Activated T-helper 17 cell treated with anti-CD3 and anti-CD28 coated beads, Interleukin-2, amount 50 U/mL, for 72 hours (primary cell): ENCODE results near the gene ECSCR. TPM values are rescaled to one million over a fixed set of nuclear protein-coding genes. Genes with fewer than 3 reads are reported as not detected.
A peak's percentile ranks its signal among the peaks of the same experiment; 100 is the strongest.
"Not testable (repeated sequence)": the region's sequence is repeated elsewhere in the genome, so short reads cannot be mapped to it uniquely, and the experiment has no call there.

Source experiments
- ATAC-seq: fragments of 150-1000 bp; cut with Tn5 transposase; replicated peaks from 2 replicates; pipeline ENCODE4 v1.10.0; 2021; ENCODE audit warnings: mild to moderate bottlenecking, moderate library complexity
- H3K27ac Mint-ChIP-seq: one replicate; pipeline ENCODE4 v1.8.0; 2022; ENCODE audit warnings: mixed read lengths
- H3K27me3 Mint-ChIP-seq: one replicate; pipeline ENCODE4 v1.8.0; 2022; ENCODE audit warnings: mixed read lengths
- H3K36me3 Mint-ChIP-seq: one replicate; pipeline ENCODE4 v1.8.0; 2022; ENCODE audit warnings: low read depth, mild to moderate bottlenecking, mixed read lengths
- H3K4me1 Mint-ChIP-seq: one replicate; pipeline ENCODE4 v1.8.0; 2022; ENCODE audit warnings: mixed read lengths
- H3K4me3 Mint-ChIP-seq: one replicate; pipeline ENCODE4 v1.8.0; 2022; ENCODE audit warnings: mild to moderate bottlenecking, mixed read lengths
- H3K9me3 Mint-ChIP-seq: one replicate; pipeline ENCODE4 v1.8.0; 2022; ENCODE audit warnings: mixed read lengths
- total RNA-seq, 2 donors: library from RNA; stranded (reverse); gene quantifications; one replicate each; pipeline ENCODE4 v1.2.3, GENCODE V29; 2022

Gene ECSCR
- 1 to 10 TPM; 3.3 to 4.1 TPM for total RNA-seq

- H3K36me3 Mint-ChIP-seq, result peaks cover 5% of the 10 kb centered on the region
- H3K9me3 Mint-ChIP-seq, result no peaks in the 10 kb centered on the region
- ATAC-seq, result no peak
- peaks cover 21% of the 10 kb centered on the region for H3K4me1 Mint-ChIP-seq
- peak within 1 kb of the TSS; percentile 96 for H3K27ac Mint-ChIP-seq
- H3K4me3 Mint-ChIP-seq, result no peak within 1 kb of the TSS
- no peaks in the 10 kb centered on the region for H3K27me3 Mint-ChIP-seq
Measured at GRCh38 chr5:139462586-139463276, at the start of gene ECSCR. TSS of gene ECSCR (minus strand) at chr5:139462743. CDS start at chr5:139462670, 73 bp downstream.

- H3K4me3 Mint-ChIP-seq, H3K4me1 Mint-ChIP-seq, H3K27ac Mint-ChIP-seq, H3K36me3 Mint-ChIP-seq, H3K27me3 Mint-ChIP-seq, ATAC-seq, H3K9me3 Mint-ChIP-seq: not testable (repeated sequence)
Measured at GRCh38 chr5:139504722-139505121, 42.2 kb upstream of the ECSCR start.

GRCh38 chr5:139503879-139504278 lies 41.3 kb upstream of the ECSCR start:
- not testable (repeated sequence) for H3K27ac Mint-ChIP-seq, H3K4me1 Mint-ChIP-seq, H3K9me3 Mint-ChIP-seq, H3K4me3 Mint-ChIP-seq, H3K36me3 Mint-ChIP-seq, H3K27me3 Mint-ChIP-seq, ATAC-seq

- H3K27ac Mint-ChIP-seq, H3K4me1 Mint-ChIP-seq, ATAC-seq, H3K36me3 Mint-ChIP-seq, H3K9me3 Mint-ChIP-seq, H3K4me3 Mint-ChIP-seq, H3K27me3 Mint-ChIP-seq: not testable (repeated sequence)
Measured at GRCh38 chr5:139503036-139503817, 40.7 kb upstream of the ECSCR start.

GRCh38 chr5:139501381-139501780 lies 38.8 kb upstream of the ECSCR start:
- H3K4me1 Mint-ChIP-seq, result no peaks in the 10 kb centered on the region
- no peaks in the 10 kb centered on the region for H3K27me3 Mint-ChIP-seq
- no peak for ATAC-seq

GRCh38 chr5:139495638-139496435 lies 33.3 kb upstream of the ECSCR start:
- H3K4me1 Mint-ChIP-seq, result peaks cover 13% of the 10 kb centered on the region
- no peaks in the 10 kb centered on the region for H3K27me3 Mint-ChIP-seq
- H3K9me3 Mint-ChIP-seq, result no peaks in the 10 kb centered on the region
- peak overlapping the region; percentile 78 for H3K27ac Mint-ChIP-seq
- H3K4me3 Mint-ChIP-seq, result peak overlapping the region; percentile 15
- no peaks in the 10 kb centered on the region for H3K36me3 Mint-ChIP-seq
- ATAC-seq, result peak; percentile 93

More at GRCh38 chr5:139501381-139501780, 38.8 kb upstream of the ECSCR start:
- Mint-ChIP-seq H3K36me3 (no peaks in the 10 kb centered on the region), H3K4me3 (no peak overlapping the region), H3K27ac (no peak overlapping the region), H3K9me3 (no peaks in the 10 kb centered on the region)

- H3K27ac Mint-ChIP-seq, result peak overlapping the region; percentile 78
- H3K36me3 Mint-ChIP-seq, result no peaks in the 10 kb centered on the region
- no peak overlapping the region for H3K4me3 Mint-ChIP-seq
- H3K27me3 Mint-ChIP-seq, result no peaks in the 10 kb centered on the region
- peaks cover 13% of the 10 kb centered on the region for H3K4me1 Mint-ChIP-seq
- no peak for ATAC-seq
- H3K9me3 Mint-ChIP-seq, result no peaks in the 10 kb centered on the region
Measured at GRCh38 chr5:139494832-139495231, 32.3 kb upstream of the ECSCR start.

GRCh38 chr5:139494256-139494655 lies 31.7 kb upstream of the ECSCR start:
- no peak overlapping the region for H3K27ac Mint-ChIP-seq
- ATAC-seq, result no peak

GRCh38 chr5:139492700-139493192 lies 30.2 kb upstream of the ECSCR start:
- no peak for ATAC-seq

More at GRCh38 chr5:139494256-139494655, 31.7 kb upstream of the ECSCR start:
- H3K4me3 Mint-ChIP-seq, result no peak overlapping the region
- peaks cover 13% of the 10 kb centered on the region for H3K4me1 Mint-ChIP-seq
- no peaks in the 10 kb centered on the region for H3K27me3 Mint-ChIP-seq
- no peaks in the 10 kb centered on the region for H3K9me3 Mint-ChIP-seq
- no peaks in the 10 kb centered on the region for H3K36me3 Mint-ChIP-seq

GRCh38 chr5:139488260-139488659 lies 25.7 kb upstream of the ECSCR start:
- ATAC-seq, result no peak
- Mint-ChIP-seq H3K4me3 (peak overlapping the region; percentile 25), H3K27ac (peak overlapping the region; percentile 73)

More at GRCh38 chr5:139492700-139493192, 30.2 kb upstream of the ECSCR start:
- Mint-ChIP-seq H3K27ac (peak overlapping the region; percentile 9), H3K36me3 (no peaks in the 10 kb centered on the region), H3K9me3 (no peaks in the 10 kb centered on the region), H3K4me1 (peaks cover 13% of the 10 kb centered on the region), H3K4me3 (peak overlapping the region; percentile 20), H3K27me3 (no peaks in the 10 kb centered on the region)

GRCh38 chr5:139486201-139486600 lies 23.7 kb upstream of the ECSCR start:
- Mint-ChIP-seq H3K9me3 (no peaks in the 10 kb centered on the region), H3K4me1 (peaks cover 7% of the 10 kb centered on the region), H3K27ac (no peak overlapping the region), H3K36me3 (peaks cover 17% of the 10 kb centered on the region), H3K4me3 (no peak overlapping the region), H3K27me3 (no peaks in the 10 kb centered on the region)
- ATAC-seq, result no peak

More at GRCh38 chr5:139488260-139488659, 25.7 kb upstream of the ECSCR start:
- Mint-ChIP-seq H3K4me1 (peaks cover 5% of the 10 kb centered on the region), H3K9me3 (no peaks in the 10 kb centered on the region), H3K27me3 (no peaks in the 10 kb centered on the region), H3K36me3 (no peaks in the 10 kb centered on the region)

- H3K9me3 Mint-ChIP-seq, H3K27me3 Mint-ChIP-seq, ATAC-seq: not testable (repeated sequence)
- H3K27ac Mint-ChIP-seq, result peak overlapping the region; percentile 99
- H3K4me1 Mint-ChIP-seq, result peaks cover 27% of the 10 kb centered on the region
- peak overlapping the region; percentile 95 for H3K4me3 Mint-ChIP-seq
- H3K36me3 Mint-ChIP-seq, result peaks cover 48% of the 10 kb centered on the region
Measured at GRCh38 chr5:139482890-139483208, 20.3 kb upstream of the ECSCR start.

- peak within 1 kb of the TSS; percentile 99 for H3K27ac Mint-ChIP-seq
- no peaks in the 10 kb centered on the region for H3K9me3 Mint-ChIP-seq
- H3K4me1 Mint-ChIP-seq, result peaks cover 30% of the 10 kb centered on the region
- H3K4me3 Mint-ChIP-seq, result peak within 1 kb of the TSS; percentile 95
- peaks cover 54% of the 10 kb centered on the region for H3K36me3 Mint-ChIP-seq
- ATAC-seq, result peak; percentile 65
- H3K27me3 Mint-ChIP-seq, result no peaks in the 10 kb centered on the region
Measured at GRCh38 chr5:139482050-139482889, 19.7 kb upstream of the ECSCR start, which contains the start of gene STING1. TSS of gene STING1 (minus strand) at chr5:139482758. CDS start at chr5:139481704, 1,054 bp downstream.
